Suprapubic skin (tissue), 3 donors: ENCODE measurements around the gene RNF39.

Source experiments
- CTCF ChIP-seq, 2 donors: fragments of 200-600 bp in 1 of 2; fragments of 450-650 bp in 1 of 2; sonication (generic) in 1 of 2; IDR thresholded peaks; one replicate each; pipeline ENCODE4 v1.5.1; 2016 to 2019; ENCODE audit warnings: antibody characterized with exemption in 2 of 2, mild to moderate bottlenecking in 1 of 2, moderate library complexity in 1 of 2
- EP300 ChIP-seq: sonication (generic); formaldehyde crosslinking; IDR thresholded peaks from one replicate; pipeline ENCODE4 v1.6.1; 2017; ENCODE audit warnings: antibody characterized with exemption

GRCh38 chr6:30102414-30102969 is 26.9 kb upstream of the RNF39 start:
- TF ChIP-seq CTCF (IDR thresholded peaks at IDR 0.05), result no peak
- TF ChIP-seq EP300, result no peak
